AG20443 (cell line): Measurements from ENCODE around the gene MATN3.

ENCODE experiments used
- DNase-seq: peaks from one replicate; pipeline ENCODE4 v3.0.0; 2012; ENCODE audit warnings: low spot score, mixed read lengths

MATN3 gene

GRCh38 chr2:20005067-20005627 lies 7.3 kb downstream of the MATN3 start:
- no peak for DNase-seq

- DNase-seq = no peak
Measured at GRCh38 chr2:20001361-20001863, 11.1 kb downstream of the MATN3 start.

- DNase-seq = no peak
Measured at GRCh38 chr2:19993731-19994130, 18.7 kb downstream of the MATN3 start.

GRCh38 chr2:19991895-19992294 lies 20.6 kb downstream of the MATN3 start:
- no peak for DNase-seq

- DNase-seq = no peak
Measured at GRCh38 chr2:19990416-19990728, 22.1 kb downstream of the MATN3 start.

- DNase-seq = peak; percentile 100
Measured at GRCh38 chr2:19989667-19990415, 22.6 kb downstream of the MATN3 start, which contains the start of gene WDR35. Gene WDR35, minus strand, starts transcription at chr2:19990105. Its CDS starts 90 bp downstream, at chr2:19990015.

- no peak for DNase-seq
Measured at GRCh38 chr2:19989342-19989666, 23.2 kb downstream of the MATN3 start.

GRCh38 chr2:19988600-19988999 lies 23.9 kb downstream of the MATN3 start:
- no peak for DNase-seq

GRCh38 chr2:19987936-19988335 lies 24.5 kb downstream of the MATN3 start:
- no peak for DNase-seq

- DNase-seq = no peak
Measured at GRCh38 chr2:19982268-19982667, 30.2 kb downstream of the MATN3 start.

- no peak for DNase-seq
Measured at GRCh38 chr2:19979932-19980331, 32.5 kb downstream of the MATN3 start.

- no peak for DNase-seq
Measured at GRCh38 chr2:19973466-19973865, 39.0 kb downstream of the MATN3 start.

- no peak for DNase-seq
Measured at GRCh38 chr2:19971691-19972090, 40.8 kb downstream of the MATN3 start.

- DNase-seq = no peak
Measured at GRCh38 chr2:19963386-19963785, 49.1 kb downstream of the MATN3 start.

- DNase-seq = peak; percentile 86
Measured at GRCh38 chr2:19955544-19956422, 56.7 kb downstream of the MATN3 start.

- peak; percentile 49 for DNase-seq
Measured at GRCh38 chr2:19949071-19949470, 63.4 kb downstream of the MATN3 start.

GRCh38 chr2:19947184-19947940 lies 65.1 kb downstream of the MATN3 start:
- no peak for DNase-seq

GRCh38 chr2:19944205-19944845 lies 68.1 kb downstream of the MATN3 start:
- DNase-seq = no peak

GRCh38 chr2:19943189-19943588 lies 69.3 kb downstream of the MATN3 start:
- no peak for DNase-seq

- no peak for DNase-seq
Measured at GRCh38 chr2:19942199-19942598, 70.3 kb downstream of the MATN3 start.
